Fibroblast of skin of left biceps (primary cell): ENCODE results near the gene NDN.

Experiments
- DNase-seq, 2 experiments: peaks; one replicate each; pipeline ENCODE4 v3.0.0-alpha.2; 2013; ENCODE audit warnings: low read depth in 2 of 2

Gene NDN

GRCh38 chr15:23642413-23643044 is 44.6 kb downstream of the NDN start:
- peak in 1 of 2 experiments; percentile 21 for DNase-seq
